HG02943 (cell line): ENCODE results near the gene STARD13.

Experiments
- ATAC-seq: cut with Tn5 transposase; IDR thresholded peaks from one replicate; pipeline ENCODE4 v1.9.1; 2021; ENCODE audit warnings: mild to moderate bottlenecking, low read depth, moderate library complexity; ENCODE audit not compliant: unreplicated experiment

STARD13 gene

GRCh38 chr13:33206945-33207614, 78.5 kb downstream of the STARD13 start:
- no peak for ATAC-seq

GRCh38 chr13:33206425-33206824, 79.1 kb downstream of the STARD13 start:
- no peak for ATAC-seq

GRCh38 chr13:33205804-33206221, 79.7 kb downstream of the STARD13 start:
- ATAC-seq: peak; percentile 48

- ATAC-seq: no peak
Observed at GRCh38 chr13:33205224-33205623, 80.3 kb downstream of the STARD13 start.

- ATAC-seq: no peak
Observed at GRCh38 chr13:33204130-33204927, 81.2 kb downstream of the STARD13 start.

GRCh38 chr13:33202644-33203169, 82.8 kb downstream of the STARD13 start:
- ATAC-seq: no peak

GRCh38 chr13:33201659-33202058, 83.9 kb downstream of the STARD13 start:
- ATAC-seq: no peak

- no peak for ATAC-seq
Observed at GRCh38 chr13:33199289-33199850, 86.2 kb downstream of the STARD13 start.

- no peak for ATAC-seq
Observed at GRCh38 chr13:33197541-33197971, 88.0 kb downstream of the STARD13 start.

GRCh38 chr13:33196767-33197166, 88.8 kb downstream of the STARD13 start:
- no peak for ATAC-seq

GRCh38 chr13:33195693-33196464, 89.7 kb downstream of the STARD13 start:
- no peak for ATAC-seq

- ATAC-seq: peak; percentile 79
Observed at GRCh38 chr13:33194820-33195692, 90.5 kb downstream of the STARD13 start.

GRCh38 chr13:33193428-33193974, 92.1 kb downstream of the STARD13 start:
- ATAC-seq: no peak

GRCh38 chr13:33191425-33192210, 93.9 kb downstream of the STARD13 start:
- ATAC-seq: no peak

- no peak for ATAC-seq
Observed at GRCh38 chr13:33189470-33189869, 96.1 kb downstream of the STARD13 start.

- no peak for ATAC-seq
Observed at GRCh38 chr13:33188093-33188882, 97.3 kb downstream of the STARD13 start.

- no peak for ATAC-seq
Observed at GRCh38 chr13:33186861-33187291, 98.7 kb downstream of the STARD13 start.

- no peak for ATAC-seq
Observed at GRCh38 chr13:33185853-33186252, 99.7 kb downstream of the STARD13 start.
